IPS-NIHi11 (cell line): ENCODE data around the gene ELMO2.

Experiments used
- DNase-seq: peaks from one replicate; pipeline ENCODE4 v3.0.0; 2012; ENCODE audit warnings: mixed read lengths, low spot score

ELMO2 gene

GRCh38 chr20:46333161-46333991 is 73.0 kb downstream of the ELMO2 start:
- DNase-seq: no peak

GRCh38 chr20:46332373-46333160 is 73.8 kb downstream of the ELMO2 start:
- no peak for DNase-seq

GRCh38 chr20:46331611-46332361 is 74.6 kb downstream of the ELMO2 start:
- DNase-seq: no peak

GRCh38 chr20:46330831-46331371 is 75.5 kb downstream of the ELMO2 start:
- no peak for DNase-seq

- no peak for DNase-seq
These were observed 76.2 kb downstream of the ELMO2 start for GRCh38 chr20:46330072-46330763.

- DNase-seq: no peak
These were observed 78.1 kb downstream of the ELMO2 start for GRCh38 chr20:46328200-46328882.

- no peak for DNase-seq
These were observed 78.9 kb downstream of the ELMO2 start for GRCh38 chr20:46327557-46327956.

- no peak for DNase-seq
These were observed 80.6 kb downstream of the ELMO2 start for GRCh38 chr20:46325789-46326188.

GRCh38 chr20:46324960-46325703 is 81.3 kb downstream of the ELMO2 start:
- peak; percentile 55 for DNase-seq

GRCh38 chr20:46324379-46324778 is 82.0 kb downstream of the ELMO2 start:
- no peak for DNase-seq

- DNase-seq: no peak
These were observed 82.9 kb downstream of the ELMO2 start for GRCh38 chr20:46323557-46323956.

GRCh38 chr20:46322641-46323040 is 83.8 kb downstream of the ELMO2 start:
- DNase-seq: no peak

GRCh38 chr20:46317685-46318177 is 88.7 kb downstream of the ELMO2 start:
- DNase-seq: no peak

- DNase-seq: no peak
These were observed 89.3 kb downstream of the ELMO2 start for GRCh38 chr20:46316984-46317684.
